H9 (cell line): Measurements from ENCODE around the gene PPFIA2. TPM values are rescaled to one million over a fixed set of nuclear protein-coding genes. Genes with fewer than 3 reads are reported as not detected.

Experiments used
- DNase-seq: peaks from one replicate; pipeline ENCODE4 v3.0.0-alpha.2; 2017
- H2AFZ ChIP-seq: one replicate; pipeline ENCODE4 v1.6.1; 2013; ENCODE audit warnings: mild to moderate bottlenecking, low read length, control low read depth, moderate library complexity
- H2AK5ac ChIP-seq: 2 replicates; pipeline ENCODE4 v1.6.1; 2013; ENCODE audit warnings: low read length, control low read depth, mixed read lengths; ENCODE audit not compliant: insufficient read length
- H2BK120ac ChIP-seq: one replicate; pipeline ENCODE4 v1.6.1; 2013; ENCODE audit warnings: low read depth, mild to moderate bottlenecking, low read length, control low read depth, inconsistent platforms; ENCODE audit not compliant: poor library complexity, severe bottlenecking
- H2BK12ac ChIP-seq: 2 replicates; pipeline ENCODE4 v1.6.1; 2013; ENCODE audit warnings: low read length, control low read depth, mixed read lengths, low read depth; ENCODE audit not compliant: insufficient read length
- H2BK15ac ChIP-seq: 2 replicates; pipeline ENCODE4 v1.6.1; 2013; ENCODE audit warnings: low read depth, low read length, control low read depth
- H2BK20ac ChIP-seq: one replicate; pipeline ENCODE4 v1.6.1; 2013; ENCODE audit warnings: low read depth, mild to moderate bottlenecking, low read length, control low read depth, inconsistent platforms; ENCODE audit not compliant: poor library complexity, severe bottlenecking
- H2BK5ac ChIP-seq: 2 replicates; pipeline ENCODE4 v1.6.1; 2013; ENCODE audit warnings: low read length, control low read depth, mixed read lengths; ENCODE audit not compliant: insufficient read length
- H3K14ac ChIP-seq: 2 replicates; pipeline ENCODE4 v1.6.1; 2013; ENCODE audit warnings: low read length, control low read depth; ENCODE audit not compliant: insufficient read depth
- H3K18ac ChIP-seq: 2 replicates; pipeline ENCODE4 v1.6.1; 2013; ENCODE audit warnings: low read depth, mild to moderate bottlenecking, mixed read lengths, low read length, control low read depth; ENCODE audit not compliant: insufficient read length
- H3K23ac ChIP-seq: 2 replicates; pipeline ENCODE4 v1.6.1; 2013; ENCODE audit warnings: low read length, control low read depth, mixed read lengths, low read depth; ENCODE audit not compliant: insufficient read length
- H3K23me2 ChIP-seq: 2 replicates; pipeline ENCODE4 v1.6.1; 2013; ENCODE audit warnings: low read depth, mild to moderate bottlenecking, mixed read lengths, low read length, control low read depth; ENCODE audit not compliant: insufficient read length, poor library complexity, severe bottlenecking
- H3K27ac ChIP-seq: 2 replicates; pipeline ENCODE4 v1.5.1; 2013; ENCODE audit warnings: low read length, control low read depth, mixed read lengths, low read depth; ENCODE audit not compliant: insufficient read length
- H3K27me3 ChIP-seq: 2 replicates; pipeline ENCODE4 v1.6.1; 2013; ENCODE audit warnings: low read length, control low read depth, inconsistent platforms; ENCODE audit not compliant: insufficient read depth
- H3K4ac ChIP-seq: 2 replicates; pipeline ENCODE4 v1.6.1; 2013; ENCODE audit warnings: low read depth, mild to moderate bottlenecking, control low read depth, inconsistent platforms, low read length, moderate library complexity
- H3K4me1 ChIP-seq: 2 replicates; pipeline ENCODE4 v1.6.1; 2013; ENCODE audit warnings: low read length, control low read depth, inconsistent platforms; ENCODE audit not compliant: insufficient read depth
- H3K4me2 ChIP-seq: 2 replicates; pipeline ENCODE4 v1.6.1; 2013; ENCODE audit warnings: low read length, control low read depth, mixed read lengths; ENCODE audit not compliant: insufficient read length, insufficient read depth
- H3K56ac ChIP-seq: 2 replicates; pipeline ENCODE4 v1.6.1; 2013; ENCODE audit warnings: low read depth, mild to moderate bottlenecking, mixed read lengths, low read length, control low read depth; ENCODE audit not compliant: insufficient read length
- H3K79me1 ChIP-seq: 2 replicates; pipeline ENCODE4 v1.6.1; 2013; ENCODE audit warnings: low read depth, mild to moderate bottlenecking, moderate library complexity, low read length, control low read depth, inconsistent platforms; ENCODE audit not compliant: insufficient read depth, poor library complexity, severe bottlenecking
- H3K79me2 ChIP-seq: 2 replicates; pipeline ENCODE4 v1.6.1; 2013; ENCODE audit warnings: low read length, control low read depth, inconsistent platforms; ENCODE audit not compliant: insufficient read depth
- H3K9ac ChIP-seq: 2 replicates; pipeline ENCODE4 v1.6.1; 2013; ENCODE audit warnings: low read length, control low read depth, mixed read lengths; ENCODE audit not compliant: insufficient read length; ENCODE audit errors: extremely low read depth
- H3K9me3 ChIP-seq: one replicate; pipeline ENCODE4 v1.6.1; 2013; ENCODE audit warnings: low read depth, low read length, inconsistent platforms; ENCODE audit not compliant: control insufficient read depth
- H3T11ph ChIP-seq: one replicate; pipeline ENCODE4 v1.6.1; 2013; ENCODE audit warnings: mild to moderate bottlenecking, low read length, control low read depth, inconsistent platforms
- H4K20me1 ChIP-seq: one replicate; pipeline ENCODE4 v1.6.1; 2013; ENCODE audit not compliant: control insufficient read depth, insufficient read length, insufficient read depth
- H4K5ac ChIP-seq: 2 replicates; pipeline ENCODE4 v1.6.1; 2013; ENCODE audit warnings: low read depth, mild to moderate bottlenecking, mixed read lengths, low read length, control low read depth; ENCODE audit not compliant: insufficient read length
- H4K8ac ChIP-seq: replicated peaks from 2 replicates; pipeline ENCODE4 v1.6.1; 2013; ENCODE audit warnings: low read length, control low read depth, mixed read lengths, low read depth; ENCODE audit not compliant: insufficient read length
- H4K91ac ChIP-seq: 2 replicates; pipeline ENCODE4 v1.6.1; 2013; ENCODE audit warnings: low read depth, mild to moderate bottlenecking, moderate library complexity, mixed read lengths, low read length, control low read depth; ENCODE audit not compliant: insufficient read length
- H3K27ac Mint-ChIP-seq, 3 experiments: 2 replicates in 2 of 3; 3 replicates in 1 of 3; pipeline ENCODE4 v1.8.0; 2020 to 2021; ENCODE audit warnings: mixed read lengths in 3 of 3, mild to moderate bottlenecking in 1 of 3, moderate library complexity in 1 of 3
- H3K27me3 Mint-ChIP-seq: 2 replicates; pipeline ENCODE4 v1.8.0; 2021; ENCODE audit warnings: low read depth, mild to moderate bottlenecking, moderate library complexity, mixed read lengths
- H3K36me3 Mint-ChIP-seq, 3 experiments: 2 replicates in 2 of 3; 3 replicates in 1 of 3; pipeline ENCODE4 v1.8.0; 2020 to 2021; ENCODE audit warnings: low read depth in 3 of 3, mixed read lengths in 3 of 3; ENCODE audit not compliant: insufficient read depth in 1 of 3
- H3K4me1 Mint-ChIP-seq, 2 experiments: 2 replicates each; pipeline ENCODE4 v1.8.0; 2020; ENCODE audit warnings: mixed read lengths in 2 of 2
- H3K4me3 Mint-ChIP-seq, 2 experiments: 2 replicates in 1 of 2; 3 replicates in 1 of 2; pipeline ENCODE4 v1.8.0; 2020 to 2021; ENCODE audit warnings: mild to moderate bottlenecking in 2 of 2, mixed read lengths in 2 of 2, moderate library complexity in 1 of 2
- H3K9me3 Mint-ChIP-seq, 2 experiments: 2 replicates in 1 of 2; 3 replicates in 1 of 2; pipeline ENCODE4 v1.8.0; 2020; ENCODE audit warnings: mild to moderate bottlenecking in 2 of 2, mixed read lengths in 2 of 2, moderate library complexity in 1 of 2
- WGBS: extraction: QIAGEN DNeasy Blood & Tissue Kit; methylation state at CpG from one replicate; pipeline ENCODE4 v1.1.7; 2013; ENCODE audit warnings: missing lambda C conversion rate, low lambda C conversion rate, mixed read lengths; ENCODE audit not compliant: insufficient read length; ENCODE audit errors: extremely low coverage; 5-methylcytosine and 5-hydroxymethylcytosine counted together
- total RNA-seq: library from RNA; stranded (reverse); gene quantifications from 2 replicates; pipeline ENCODE4 v1.2.1, GENCODE V29; 2021
- TF ChIP-seq, protein P1 (sequence below): fragments of 200-600 bp; sonication (generic); conservative IDR thresholded peaks from 3 replicates; pipeline ENCODE4 v1.8.0; 2021; ENCODE audit warnings: antibody characterized with exemption, mild to moderate bottlenecking

The PPFIA2 gene
- total RNA-seq, 1 experiment from 2014 or later = 1.3 TPM

DNA sequence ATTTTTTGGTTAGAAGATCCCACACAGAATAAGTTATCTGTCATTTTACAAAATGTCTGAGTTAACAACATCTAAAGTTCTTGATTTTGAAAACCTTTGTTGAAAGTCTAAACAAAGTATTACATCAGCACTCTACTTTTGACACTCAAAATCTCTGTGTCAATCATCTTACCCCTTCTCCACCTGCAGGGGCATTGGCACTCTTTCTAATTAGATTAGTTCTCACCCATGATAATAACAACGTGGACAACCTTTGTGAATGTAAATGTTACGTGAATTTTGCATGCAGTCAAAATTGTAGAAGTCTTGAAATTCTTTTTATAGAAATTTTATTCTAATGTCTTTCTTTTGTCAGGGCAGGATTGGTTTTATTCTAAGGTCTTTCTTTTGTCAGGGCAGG, 33.5 kb upstream of the PPFIA2 start:
- Histone ChIP-seq H2BK20ac (no peak overlapping the region), H3K18ac (no peak overlapping the region), H3K14ac (no peak overlapping the region), H2BK15ac (no peak overlapping the region), H3K56ac (no peak overlapping the region), H3K27me3 (no peaks in the 10 kb centered on the region), H3K4ac (no peak overlapping the region), H4K8ac (no peak overlapping the region), H3K4me2 (no peak overlapping the region), H4K5ac (no peak overlapping the region), H4K20me1 (no peaks in the 10 kb centered on the region), H3K79me2 (no peaks in the 10 kb centered on the region), H2BK12ac (no peak overlapping the region), H3K9me3 (no peaks in the 10 kb centered on the region), H3K23me2 (no peaks in the 10 kb centered on the region), H2AK5ac (no peak overlapping the region), H3K23ac (no peak overlapping the region), H3K9ac (no peak overlapping the region), H3K27ac (no peak overlapping the region), H2AFZ (no peak overlapping the region), H3T11ph (no peak overlapping the region), H2BK120ac (no peak overlapping the region), H3K4me1 (no peaks in the 10 kb centered on the region; the same call in 1 of the 2 replicates), H2BK5ac (no peak overlapping the region), H4K91ac (no peak overlapping the region), H3K79me1 (no peaks in the 10 kb centered on the region)
- DNase-seq = no peak
- WGBS = no CpG with 5 or more reads among the region's 2 CpGs
- H3K36me3 Mint-ChIP-seq = no peaks in the 10 kb centered on the region
- no peaks in the 10 kb centered on the region for H3K27me3 Mint-ChIP-seq
- peak overlapping the region in 1 of 3 experiments; percentile 14; a peak in 1 of 7 replicates for H3K27ac Mint-ChIP-seq
- H3K4me1 Mint-ChIP-seq = peaks cover 0 to 3% of the 10 kb centered on the region in 2 experiments; a peak in 2 of 4 replicates
- no peaks in the 10 kb centered on the region for H3K9me3 Mint-ChIP-seq
- no peak overlapping the region for H3K4me3 Mint-ChIP-seq
- TF ChIP-seq, protein P1, sequence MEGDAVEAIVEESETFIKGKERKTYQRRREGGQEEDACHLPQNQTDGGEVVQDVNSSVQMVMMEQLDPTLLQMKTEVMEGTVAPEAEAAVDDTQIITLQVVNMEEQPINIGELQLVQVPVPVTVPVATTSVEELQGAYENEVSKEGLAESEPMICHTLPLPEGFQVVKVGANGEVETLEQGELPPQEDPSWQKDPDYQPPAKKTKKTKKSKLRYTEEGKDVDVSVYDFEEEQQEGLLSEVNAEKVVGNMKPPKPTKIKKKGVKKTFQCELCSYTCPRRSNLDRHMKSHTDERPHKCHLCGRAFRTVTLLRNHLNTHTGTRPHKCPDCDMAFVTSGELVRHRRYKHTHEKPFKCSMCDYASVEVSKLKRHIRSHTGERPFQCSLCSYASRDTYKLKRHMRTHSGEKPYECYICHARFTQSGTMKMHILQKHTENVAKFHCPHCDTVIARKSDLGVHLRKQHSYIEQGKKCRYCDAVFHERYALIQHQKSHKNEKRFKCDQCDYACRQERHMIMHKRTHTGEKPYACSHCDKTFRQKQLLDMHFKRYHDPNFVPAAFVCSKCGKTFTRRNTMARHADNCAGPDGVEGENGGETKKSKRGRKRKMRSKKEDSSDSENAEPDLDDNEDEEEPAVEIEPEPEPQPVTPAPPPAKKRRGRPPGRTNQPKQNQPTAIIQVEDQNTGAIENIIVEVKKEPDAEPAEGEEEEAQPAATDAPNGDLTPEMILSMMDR = no peak
